Ovary (tissue), 3 donors: ENCODE data around the gene CHTOP.

ENCODE experiments used
- CTCF ChIP-seq, 3 donors: fragments of 450-650 bp in 2 of 3; fragments of 200-600 bp in 1 of 3; IDR thresholded peaks; one replicate each; pipeline versions ENCODE4 v1.5.1 to v1.8.0; 2016 to 2022; ENCODE audit warnings: antibody characterized with exemption in 3 of 3, mild to moderate bottlenecking in 1 of 3
- POLR2A ChIP-seq: fragments of 450-650 bp; IDR thresholded peaks from one replicate; pipeline ENCODE4 v1.6.1; 2017; ENCODE audit warnings: antibody characterized with exemption, mild to moderate bottlenecking, moderate library complexity
- donor health status: DM: no; HTN: no; CAD: no.

- TF ChIP-seq CTCF (IDR thresholded peaks at IDR 0.05) (no peak), POLR2A (no peak)
Measured at GRCh38 chr1:153648000-153648643, 14.3 kb downstream of the CHTOP start.
